ENCODE results near the gene PTPRD.

GRCh38 chr9:10108815-10109214 lies 504.0 kb downstream of the PTPRD start:
- TF ChIP-seq CTCF (IDR thresholded peaks at IDR 0.05) (no peak), POLR2AphosphoS5 (IDR thresholded peaks at IDR 0.05; ENCODE audit: low read depth, low read length) (no peak)
- TF ChIP-seq, protein P1, sequence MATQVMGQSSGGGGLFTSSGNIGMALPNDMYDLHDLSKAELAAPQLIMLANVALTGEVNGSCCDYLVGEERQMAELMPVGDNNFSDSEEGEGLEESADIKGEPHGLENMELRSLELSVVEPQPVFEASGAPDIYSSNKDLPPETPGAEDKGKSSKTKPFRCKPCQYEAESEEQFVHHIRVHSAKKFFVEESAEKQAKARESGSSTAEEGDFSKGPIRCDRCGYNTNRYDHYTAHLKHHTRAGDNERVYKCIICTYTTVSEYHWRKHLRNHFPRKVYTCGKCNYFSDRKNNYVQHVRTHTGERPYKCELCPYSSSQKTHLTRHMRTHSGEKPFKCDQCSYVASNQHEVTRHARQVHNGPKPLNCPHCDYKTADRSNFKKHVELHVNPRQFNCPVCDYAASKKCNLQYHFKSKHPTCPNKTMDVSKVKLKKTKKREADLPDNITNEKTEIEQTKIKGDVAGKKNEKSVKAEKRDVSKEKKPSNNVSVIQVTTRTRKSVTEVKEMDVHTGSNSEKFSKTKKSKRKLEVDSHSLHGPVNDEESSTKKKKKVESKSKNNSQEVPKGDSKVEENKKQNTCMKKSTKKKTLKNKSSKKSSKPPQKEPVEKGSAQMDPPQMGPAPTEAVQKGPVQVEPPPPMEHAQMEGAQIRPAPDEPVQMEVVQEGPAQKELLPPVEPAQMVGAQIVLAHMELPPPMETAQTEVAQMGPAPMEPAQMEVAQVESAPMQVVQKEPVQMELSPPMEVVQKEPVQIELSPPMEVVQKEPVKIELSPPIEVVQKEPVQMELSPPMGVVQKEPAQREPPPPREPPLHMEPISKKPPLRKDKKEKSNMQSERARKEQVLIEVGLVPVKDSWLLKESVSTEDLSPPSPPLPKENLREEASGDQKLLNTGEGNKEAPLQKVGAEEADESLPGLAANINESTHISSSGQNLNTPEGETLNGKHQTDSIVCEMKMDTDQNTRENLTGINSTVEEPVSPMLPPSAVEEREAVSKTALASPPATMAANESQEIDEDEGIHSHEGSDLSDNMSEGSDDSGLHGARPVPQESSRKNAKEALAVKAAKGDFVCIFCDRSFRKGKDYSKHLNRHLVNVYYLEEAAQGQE (IDR thresholded peaks at IDR 0.05; ENCODE audit: insufficient read depth in 1 of 2, low read depth in 2 of 2, low read length in 1 of 2): no peak
